Skin epidermis (tissue), 12 donors: Measurements from ENCODE around the gene NIPAL3.
"Not testable (repeated sequence)": the region's sequence is repeated elsewhere in the genome, so short reads cannot be mapped to it uniquely, and the experiment has no call there.

Experiments used
- H3K27ac ChIP-seq, 21 experiments: fragments of 200-600 bp; sonication (generic) in 11 of 21; one replicate each; pipeline ENCODE4 v1.5.0; 2020; ENCODE audit warnings: mild to moderate bottlenecking in 3 of 21, inconsistent platforms in 2 of 21, moderate library complexity in 2 of 21
- H3K4me3 ChIP-seq, 7 experiments: fragments of 200-600 bp; sonication (generic) in 2 of 7; one replicate each; pipeline ENCODE4 v1.5.0; 2020; ENCODE audit warnings: inconsistent platforms in 2 of 7, mild to moderate bottlenecking in 2 of 7, moderate library complexity in 1 of 7

Gene NIPAL3

GRCh38 chr1:24503059-24503751, 87.6 kb downstream of the NIPAL3 start:
- peak overlapping the region; percentile 45 to 98 (median 90) for H3K27ac ChIP-seq

DNA sequence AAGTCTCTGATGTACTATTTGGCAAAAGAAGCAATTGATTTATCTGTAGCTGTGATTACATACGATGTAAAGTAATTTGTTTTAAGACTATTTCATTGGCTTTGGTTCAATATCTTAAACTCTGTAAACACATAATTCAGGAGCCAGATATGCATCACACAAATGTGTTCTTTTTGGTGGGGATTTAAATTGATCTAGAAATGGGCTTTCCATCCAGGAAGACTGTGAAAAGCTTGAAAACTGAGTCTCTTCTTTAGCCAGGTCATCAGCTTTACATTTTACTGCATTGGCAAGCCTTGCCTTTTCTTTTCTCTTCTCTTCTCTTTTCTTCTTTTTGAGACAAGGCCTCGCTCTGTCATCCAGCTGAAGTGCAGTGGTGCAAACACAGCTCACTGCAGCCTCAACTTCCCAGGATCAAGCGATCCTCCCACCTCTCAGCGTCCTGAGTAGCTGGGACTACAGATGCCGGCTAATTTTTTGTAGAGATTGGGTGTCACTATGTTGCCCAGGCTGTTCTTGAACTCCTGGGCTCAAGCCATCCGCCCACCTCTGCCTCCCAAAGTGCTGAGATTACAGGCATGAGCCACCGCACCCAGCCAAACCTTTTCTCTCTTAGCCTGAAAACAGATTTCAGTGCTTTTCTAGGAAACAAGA, 88.4 kb downstream of the NIPAL3 start:
- peak overlapping the region; percentile 53 to 73 (median 64) for H3K4me3 ChIP-seq

More at GRCh38 chr1:24503059-24503751, 87.6 kb downstream of the NIPAL3 start:
- peak overlapping the region; percentile 53 to 73 (median 64) for H3K4me3 ChIP-seq

GRCh38 chr1:24504560-24504959, 89.0 kb downstream of the NIPAL3 start:
- H3K4me3 ChIP-seq, result peak overlapping the region in 2 of 7 experiments; percentile 54 to 57
- peak overlapping the region in 7 of 21 experiments; percentile 8 to 98 (median 94) for H3K27ac ChIP-seq

More for the DNA sequence above, 88.4 kb downstream of the NIPAL3 start:
- H3K27ac ChIP-seq, result peak overlapping the region in 15 of 21 experiments; percentile 7 to 98 (median 91)

GRCh38 chr1:24505816-24506215, 90.2 kb downstream of the NIPAL3 start:
- Histone ChIP-seq H3K27ac (peak overlapping the region in 6 of 21 experiments; percentile 0 to 98 (median 60)), H3K4me3 (no peak overlapping the region)

- H3K27ac ChIP-seq, result peak overlapping the region in 11 of 21 experiments; percentile 10 to 98 (median 26)
- no peak overlapping the region for H3K4me3 ChIP-seq
These were observed 91.2 kb downstream of the NIPAL3 start for GRCh38 chr1:24506691-24507381.

DNA sequence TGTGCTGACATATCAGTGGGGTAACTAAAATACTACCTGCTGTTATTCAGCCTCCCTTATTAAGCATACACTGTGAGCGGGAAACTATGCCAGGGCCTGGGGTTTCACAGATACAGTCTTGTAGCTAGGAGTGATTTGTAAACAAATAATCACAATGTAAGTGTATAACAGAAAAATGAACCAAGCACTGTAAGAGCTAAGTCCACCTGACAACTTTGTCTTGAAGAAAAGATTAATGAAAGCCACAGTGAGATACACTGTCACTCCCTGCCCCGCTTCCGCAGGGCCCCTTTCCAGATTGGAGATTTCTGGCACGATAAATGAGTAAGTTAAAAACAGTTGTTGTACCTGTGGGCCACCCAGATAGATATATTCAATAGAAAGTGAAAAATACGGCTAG, 91.8 kb downstream of the NIPAL3 start:
- Histone ChIP-seq H3K4me3 (no peak overlapping the region), H3K27ac (peak overlapping the region in 8 of 21 experiments; percentile 11 to 98 (median 29))

DNA sequence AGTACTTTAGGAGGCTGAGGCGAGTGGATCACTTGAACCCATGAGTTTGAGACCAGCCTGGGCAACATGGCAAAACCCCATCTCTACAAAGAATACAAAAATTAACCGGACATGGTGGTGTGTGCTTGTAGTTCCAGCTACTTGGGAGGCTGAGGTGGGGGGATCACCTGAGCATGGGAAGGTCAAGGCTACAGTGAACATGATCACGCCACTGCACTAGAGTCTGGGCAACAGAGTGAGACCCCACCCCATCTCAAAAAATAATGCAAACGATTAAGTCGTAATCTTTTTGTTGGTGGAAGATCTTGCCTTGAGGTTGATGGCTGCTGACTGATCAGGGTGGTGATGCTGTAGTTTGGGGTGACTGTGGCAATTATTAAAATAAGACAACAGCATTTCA, 93.3 kb downstream of the NIPAL3 start:
- no peak overlapping the region for H3K27ac ChIP-seq
- H3K4me3 ChIP-seq, result no peak overlapping the region

- Histone ChIP-seq H3K4me3 (no peak overlapping the region), H3K27ac (no peak overlapping the region)
These were observed 98.1 kb downstream of the NIPAL3 start for GRCh38 chr1:24513706-24514105.

DNA sequence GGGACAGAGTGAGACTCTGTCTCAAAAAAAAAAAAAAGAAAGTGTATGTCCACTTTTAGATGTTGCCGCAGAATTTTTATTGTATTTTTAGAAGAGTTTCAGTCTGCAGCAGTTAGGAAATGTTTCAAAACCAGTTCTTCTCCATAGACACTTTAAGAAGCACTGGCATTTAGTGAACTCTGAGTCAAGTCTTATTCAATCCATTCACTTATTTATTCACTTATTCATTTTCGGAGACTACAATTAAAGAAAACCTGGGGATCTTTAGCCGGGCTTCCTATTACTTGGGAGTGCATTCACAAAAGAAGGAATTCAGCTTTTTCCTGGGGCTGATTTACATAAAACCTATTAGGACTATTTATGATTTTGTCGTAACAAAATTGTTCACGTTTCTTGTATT, 99.3 kb downstream of the NIPAL3 start:
- Histone ChIP-seq H3K4me3 (no peak overlapping the region), H3K27ac (no peak overlapping the region)

DNA sequence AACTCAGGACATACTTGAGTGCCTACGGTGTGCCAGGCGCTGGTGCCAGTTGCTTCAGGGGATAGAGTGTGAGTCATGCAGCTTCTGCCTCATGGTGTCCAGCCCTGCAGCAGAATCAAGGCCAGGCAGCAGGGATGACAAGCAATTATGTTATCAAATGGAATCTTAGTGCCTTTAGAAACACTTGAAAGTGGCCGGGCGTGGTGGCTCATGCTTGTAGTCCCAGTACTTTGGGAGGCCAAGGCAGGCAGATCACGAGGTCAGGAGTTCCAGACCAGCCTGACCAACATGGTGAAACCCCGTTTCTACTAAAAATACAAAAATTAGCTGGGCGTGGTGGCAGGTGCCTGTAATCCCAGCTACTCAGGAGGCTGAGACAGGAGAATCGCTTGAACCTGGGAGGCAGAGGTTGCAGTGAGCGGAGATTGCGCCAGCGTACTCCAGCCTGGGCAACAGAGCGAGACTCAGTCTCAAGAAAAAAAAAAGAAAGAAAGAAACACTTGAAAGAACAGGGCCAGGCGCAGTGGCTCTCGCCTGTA, 100.1 kb downstream of the NIPAL3 start:
- not testable (repeated sequence) for H3K27ac ChIP-seq

DNA sequence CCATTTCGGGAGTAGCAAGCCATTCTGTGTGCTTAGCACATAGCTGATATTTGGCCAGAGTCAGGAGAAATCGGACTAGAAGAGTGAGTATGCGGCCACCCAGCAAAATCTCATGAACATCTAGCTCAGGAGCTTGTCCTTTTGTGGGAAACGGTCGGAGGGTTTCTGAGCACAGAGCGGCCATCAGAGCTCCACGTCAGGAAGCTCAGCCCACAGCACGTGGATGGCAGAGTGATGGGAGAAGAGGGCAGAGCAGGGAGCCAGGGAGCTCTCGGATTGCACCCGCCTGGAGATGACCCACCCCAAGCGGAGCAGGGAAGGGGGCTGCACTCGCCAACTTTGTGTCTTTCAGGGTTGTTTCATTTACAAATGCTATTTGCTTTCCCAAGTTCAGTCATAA, 100.9 kb downstream of the NIPAL3 start:
- no peak overlapping the region for H3K27ac ChIP-seq

More for the DNA sequence above, 100.1 kb downstream of the NIPAL3 start:
- not testable (repeated sequence) for H3K4me3 ChIP-seq

DNA sequence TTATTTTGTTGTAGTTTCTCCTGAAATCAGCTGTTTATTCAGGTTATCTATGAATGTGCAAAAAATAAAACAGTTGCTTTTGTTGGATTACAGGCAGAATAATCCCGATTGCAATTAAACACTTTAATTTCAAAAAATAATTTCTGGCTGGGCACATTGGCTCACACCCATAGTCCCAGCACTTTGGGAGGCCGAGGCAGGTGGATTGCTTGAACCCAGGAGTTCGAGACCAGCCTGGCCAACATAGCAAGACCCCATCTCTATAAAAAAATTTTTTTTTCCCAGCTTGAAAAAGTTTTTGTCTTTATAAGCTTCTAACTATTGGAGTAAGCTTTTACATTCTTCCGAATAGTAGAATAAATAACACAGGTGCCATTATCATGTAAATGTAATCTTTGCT, 102.3 kb downstream of the NIPAL3 start:
- Histone ChIP-seq H3K27ac (no peak overlapping the region), H3K4me3 (no peak overlapping the region)

More for the DNA sequence above, 100.9 kb downstream of the NIPAL3 start:
- no peak overlapping the region for H3K4me3 ChIP-seq

DNA sequence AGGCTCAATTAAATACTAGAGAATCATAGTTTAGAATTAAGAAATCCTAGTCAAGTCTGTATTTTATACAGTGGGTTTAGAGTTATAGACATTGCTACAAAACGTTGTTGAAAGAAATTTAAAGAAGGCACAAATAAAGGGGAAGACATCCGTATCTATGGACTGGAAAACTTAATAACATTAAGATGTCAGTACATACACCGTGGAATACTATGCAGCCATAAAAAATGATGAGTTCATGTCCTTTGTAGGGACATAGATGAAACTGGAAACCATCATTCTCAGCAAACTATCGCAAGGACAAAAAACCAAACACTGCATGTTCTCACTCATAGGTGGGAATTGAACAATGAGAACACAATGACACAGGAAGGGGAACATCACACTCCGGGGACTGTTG, 104.7 kb downstream of the NIPAL3 start:
- H3K27ac ChIP-seq, H3K4me3 ChIP-seq: not testable (repeated sequence)
